GM21447 (cell line): ENCODE results near the gene ATCAY.
"Not testable (repeated sequence)": the region's sequence is repeated elsewhere in the genome, so short reads cannot be mapped to it uniquely, and the experiment has no call there.

Experiments
- ATAC-seq: cut with Tn5 transposase; IDR thresholded peaks from one replicate; pipeline ENCODE4 v1.9.1; 2021; ENCODE audit not compliant: unreplicated experiment

ATCAY gene

DNA sequence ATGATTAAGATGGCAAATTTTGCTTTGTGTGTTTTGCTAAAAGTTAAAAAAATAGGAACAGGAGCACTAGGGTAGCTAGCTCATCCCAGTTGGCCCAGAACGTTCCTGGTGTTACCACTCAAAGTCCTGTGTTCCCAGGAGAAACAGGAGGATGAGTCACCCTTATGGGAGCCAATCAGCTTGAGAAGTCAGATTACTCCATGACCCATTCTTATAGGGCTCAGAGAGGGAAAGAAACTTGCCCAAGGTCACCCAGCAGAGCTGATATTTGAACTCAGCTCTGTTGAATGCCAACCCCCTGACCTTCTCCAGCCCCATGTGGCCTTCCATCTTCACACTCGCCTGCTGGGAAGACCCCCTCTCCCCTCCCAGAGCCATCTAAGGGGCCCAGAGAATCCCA is 65.4 kb downstream of the ATCAY start:
- no peak for ATAC-seq

DNA sequence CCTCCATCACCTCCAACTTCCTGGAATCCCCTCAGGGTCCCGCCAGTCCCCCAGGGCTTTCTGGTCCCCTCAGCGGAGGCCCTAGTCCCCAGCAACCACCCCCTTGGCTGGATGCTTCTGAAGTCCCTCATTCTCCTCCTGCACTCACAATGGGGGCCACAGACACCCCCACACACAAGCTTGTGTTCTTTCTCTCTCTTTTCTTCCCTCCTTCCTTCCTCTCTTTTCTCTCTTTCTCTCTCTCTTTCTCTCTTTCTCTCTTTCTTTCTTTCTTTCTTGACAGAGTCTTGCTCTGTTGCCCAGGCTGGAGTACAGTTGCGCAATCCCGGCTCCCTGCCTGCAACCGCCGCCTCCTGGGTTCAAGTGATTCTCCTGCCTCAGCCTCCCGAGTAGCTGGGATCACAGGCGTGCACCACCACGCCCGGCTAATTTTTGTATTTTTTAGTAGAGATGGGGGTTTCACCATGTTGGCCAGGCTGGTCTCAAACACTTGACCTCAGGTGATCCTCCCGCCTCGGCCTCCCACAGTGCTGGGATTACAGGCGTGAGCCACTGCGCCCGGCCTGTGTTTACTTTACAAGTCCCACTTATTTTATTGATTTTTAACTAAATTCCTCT is 66.9 kb downstream of the ATCAY start:
- not testable (repeated sequence) for ATAC-seq

DNA sequence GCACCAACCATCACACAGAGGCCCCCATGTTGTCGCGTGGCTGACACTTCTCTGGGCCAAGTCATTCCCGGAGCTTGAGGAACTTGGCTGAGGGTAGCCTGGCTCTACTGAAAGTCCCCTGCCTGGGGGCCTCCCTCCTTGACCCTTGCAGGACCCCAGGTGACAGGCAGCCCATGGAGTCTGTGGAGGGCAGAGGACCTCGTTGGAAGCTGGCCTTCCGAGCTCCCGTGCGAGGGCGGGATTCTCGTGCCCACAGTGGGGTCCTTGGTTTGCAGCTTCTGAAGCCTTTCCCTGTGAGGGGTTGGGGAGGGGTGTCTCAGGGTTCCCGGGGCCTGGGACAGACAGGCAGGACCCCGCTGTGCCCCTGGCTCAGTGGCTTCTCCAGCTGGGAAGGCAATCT is 68.8 kb downstream of the ATCAY start:
- no peak for ATAC-seq

DNA sequence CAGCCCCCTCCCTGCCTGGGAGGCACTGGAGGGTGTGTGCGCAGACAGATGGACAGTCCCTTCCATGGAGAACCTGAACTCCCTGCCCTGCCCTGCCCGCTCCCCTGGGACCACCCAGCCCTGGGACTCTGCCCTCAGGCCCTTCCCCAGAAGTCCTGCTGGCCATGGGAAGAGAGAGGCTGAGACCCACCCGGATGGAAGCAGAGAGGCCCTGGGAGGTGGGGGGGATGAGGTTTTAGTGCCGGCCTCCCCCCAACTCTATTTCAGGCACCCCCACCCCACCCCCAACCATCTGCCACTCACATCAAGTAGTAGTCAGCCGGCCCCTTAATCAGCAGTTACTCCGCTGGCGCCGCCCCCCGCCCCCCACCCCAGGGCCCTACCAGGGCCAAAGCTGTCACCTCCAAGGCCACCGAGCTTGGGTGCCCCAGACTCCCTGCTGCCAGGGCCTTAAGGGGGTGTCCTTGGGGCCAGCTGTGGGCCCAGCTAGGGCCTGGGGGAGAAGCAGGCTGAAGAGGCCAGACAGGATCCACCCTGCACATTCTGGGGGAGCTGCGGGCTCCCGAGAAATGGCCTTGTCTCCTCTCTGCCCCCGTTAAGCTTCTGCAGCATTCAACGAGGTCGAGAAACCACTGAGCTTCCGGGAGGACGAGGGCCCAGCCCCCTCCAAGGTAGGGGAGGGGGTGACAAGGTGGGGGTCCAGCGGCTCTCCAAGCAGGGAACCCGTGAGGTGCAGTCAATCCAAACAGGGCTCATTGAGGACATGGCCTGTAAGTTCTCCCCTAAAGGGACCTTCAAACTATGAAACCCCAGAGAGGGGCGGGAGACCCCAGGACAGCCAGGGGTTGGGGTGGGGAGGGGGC is 69.7 kb downstream of the ATCAY start:
- no peak for ATAC-seq

DNA sequence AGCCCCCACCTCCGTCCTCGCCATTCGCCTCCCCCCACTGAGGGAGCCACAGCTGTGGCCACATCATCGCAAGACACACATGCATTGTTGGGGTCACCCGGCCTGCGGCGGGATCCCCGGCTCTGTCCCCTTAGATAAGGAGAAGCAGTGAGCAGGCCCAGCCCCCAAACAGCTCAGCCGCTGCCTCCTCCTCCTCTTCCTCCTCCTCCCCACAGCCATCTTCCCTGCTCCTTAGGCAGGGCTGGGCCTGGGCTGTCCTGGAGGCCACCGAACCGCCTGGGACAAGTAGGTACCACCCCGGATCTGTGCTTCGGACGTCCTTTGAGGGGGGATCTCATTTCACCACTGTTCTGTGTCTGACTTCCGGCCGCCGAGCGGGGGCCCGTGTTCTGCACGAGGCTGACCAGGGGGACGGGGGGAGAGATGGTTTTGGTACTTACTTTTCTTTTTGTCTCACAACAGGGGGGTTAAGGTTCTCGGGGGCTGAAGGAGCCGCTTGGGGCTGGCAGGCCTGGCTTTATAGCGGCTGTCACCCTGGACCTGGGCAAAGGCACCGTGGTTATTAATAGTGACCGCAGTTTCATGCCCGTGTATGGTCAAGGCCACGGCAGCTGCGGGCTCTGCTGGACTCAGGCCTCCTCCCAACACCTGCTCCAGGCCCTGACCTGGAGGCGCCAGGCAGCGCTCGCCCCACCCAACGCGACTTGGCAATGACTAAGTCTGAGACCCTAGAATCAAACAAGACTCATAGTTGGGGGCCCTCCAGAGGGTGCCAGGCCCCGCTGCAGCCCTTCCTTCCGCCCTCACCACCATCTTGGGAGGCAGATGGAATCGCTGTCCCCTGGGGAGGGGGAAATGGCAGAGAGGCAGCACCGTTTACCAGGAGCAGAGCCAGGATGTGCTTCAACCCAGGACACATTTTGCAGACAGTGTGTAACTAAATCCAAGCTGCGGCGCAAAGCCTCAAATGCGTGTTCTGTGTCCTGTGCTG is 70.7 kb downstream of the ATCAY start:
- no peak for ATAC-seq

DNA sequence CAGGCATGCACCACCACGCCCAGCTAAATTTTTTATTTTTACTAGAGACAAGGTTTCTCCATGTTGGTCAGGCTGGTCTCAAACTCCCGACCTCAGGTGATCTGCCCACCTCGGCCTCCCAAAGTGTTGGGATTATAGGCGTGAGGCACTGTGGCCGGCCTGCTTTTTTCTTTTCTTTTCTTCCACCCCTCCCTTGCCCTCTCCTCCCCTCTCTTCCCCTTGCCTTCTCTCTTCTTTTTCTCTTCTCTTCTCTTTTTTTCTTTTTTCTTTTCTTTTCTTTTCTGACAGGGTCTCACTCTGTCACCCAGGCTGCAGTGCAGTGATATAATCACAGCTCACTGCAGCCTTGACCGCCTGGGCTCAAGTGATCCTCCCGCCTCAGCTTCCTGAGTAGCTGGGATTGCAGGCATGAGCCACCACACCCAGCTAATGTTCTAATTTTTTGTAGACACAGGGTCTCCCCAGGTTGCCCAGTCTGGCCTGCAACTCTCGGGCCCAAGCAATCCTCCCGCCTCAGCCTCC is 72.3 kb downstream of the ATCAY start:
- ATAC-seq, result not testable (repeated sequence)

DNA sequence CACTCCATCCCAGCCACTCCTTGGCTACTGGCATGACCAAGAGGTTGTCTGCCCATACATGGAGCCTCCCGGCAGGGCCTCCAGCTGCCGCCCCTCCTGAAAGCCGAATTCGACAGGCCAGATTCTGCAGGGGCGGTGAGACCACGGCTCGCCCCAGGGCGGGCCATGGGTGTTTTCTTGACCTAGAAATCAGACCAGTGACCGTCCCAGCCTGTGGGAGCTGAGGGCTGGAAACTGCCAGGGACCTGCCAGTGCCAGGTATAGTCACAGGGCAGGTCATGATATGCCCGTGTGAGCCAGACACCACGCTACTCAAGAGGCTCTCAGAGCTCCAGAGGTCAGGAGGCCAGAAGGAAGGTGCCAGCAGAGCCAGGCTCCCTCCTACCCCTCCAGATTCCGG is 73.6 kb downstream of the ATCAY start:
- no peak for ATAC-seq

DNA sequence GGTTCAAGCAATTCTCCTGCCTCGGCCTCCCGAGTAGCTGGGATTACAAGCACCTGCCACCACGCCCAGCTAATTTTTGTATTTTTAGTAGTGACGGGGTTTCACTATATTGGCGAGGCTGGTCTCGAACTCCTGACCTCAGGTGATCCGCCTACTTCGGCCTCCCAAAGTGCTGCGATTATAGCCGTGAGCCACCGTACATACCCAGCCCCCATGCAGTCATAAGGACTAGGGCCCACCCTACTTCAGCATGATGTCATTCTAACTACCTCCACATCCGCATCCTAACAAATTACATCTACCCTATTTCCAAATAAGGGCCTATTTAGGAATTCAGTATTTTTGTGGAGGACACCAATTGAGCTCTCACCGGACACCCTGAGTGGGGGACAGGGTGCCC is 74.8 kb downstream of the ATCAY start:
- not testable (repeated sequence) for ATAC-seq

DNA sequence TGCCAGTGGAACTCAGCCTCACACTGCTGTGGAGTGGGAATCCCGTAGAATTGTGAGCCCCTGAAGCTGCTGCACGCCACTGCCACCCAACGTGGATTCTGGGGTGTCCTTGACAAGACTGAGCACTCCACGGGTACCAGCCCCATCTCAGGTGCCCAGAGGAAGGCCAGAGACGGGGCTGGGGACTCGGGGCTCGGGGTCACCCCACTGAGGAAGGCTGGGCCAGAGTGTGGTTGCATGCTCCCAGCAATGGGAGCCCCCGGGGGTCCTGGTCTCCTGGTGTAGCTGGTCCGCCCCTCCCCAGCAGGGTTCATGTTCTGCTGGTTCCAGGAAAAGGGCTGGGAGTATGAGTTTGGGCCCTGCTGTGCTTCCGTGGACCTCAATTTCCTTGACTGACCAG is 75.2 kb downstream of the ATCAY start:
- ATAC-seq, result no peak

DNA sequence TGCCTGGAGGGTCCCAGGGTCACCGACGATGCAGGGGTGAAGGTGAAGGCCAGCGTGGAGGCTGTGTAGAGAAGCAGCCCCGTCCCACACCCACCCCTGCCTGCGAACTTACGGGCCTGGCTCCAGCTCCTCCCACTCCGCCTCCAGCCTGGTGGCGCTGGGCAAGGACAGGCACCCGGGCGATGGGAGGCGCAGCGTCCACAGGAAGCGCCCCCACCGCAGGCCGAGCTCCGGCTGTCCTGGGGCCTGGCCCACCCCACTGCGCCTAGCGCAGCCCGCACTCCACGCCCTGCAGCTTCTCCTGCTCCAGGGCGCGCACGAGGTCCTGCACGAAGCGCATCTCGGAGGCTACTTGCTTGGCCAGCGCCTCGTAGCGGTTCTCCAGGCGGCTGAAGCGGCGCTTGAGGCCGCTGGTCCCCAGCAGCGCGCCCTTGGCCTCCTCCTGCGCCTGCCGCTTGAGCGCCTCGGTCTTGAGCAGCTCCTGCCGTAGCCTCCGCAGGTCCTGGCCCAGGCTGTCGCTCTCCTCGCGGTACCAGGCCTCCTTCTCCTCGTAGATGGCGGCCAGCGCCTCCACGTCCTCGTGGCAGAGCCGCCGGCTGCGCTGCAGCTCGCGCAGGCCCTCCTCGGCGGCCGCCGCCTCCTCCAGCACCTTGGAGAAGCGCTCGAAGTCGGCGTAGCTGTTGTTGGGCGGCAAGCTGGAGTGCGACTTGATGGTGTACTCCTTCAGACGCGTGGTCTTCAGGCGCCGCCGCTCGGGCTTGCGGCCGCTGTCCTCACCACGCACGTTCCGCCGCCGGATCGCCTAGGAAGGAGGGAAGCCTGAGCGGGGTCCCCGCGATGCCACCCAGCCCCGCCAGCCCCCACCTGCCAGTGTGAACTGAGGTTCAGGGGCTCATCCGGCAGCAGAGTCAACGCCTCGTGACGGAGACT is 78.6 kb downstream of the ATCAY start:
- no peak for ATAC-seq

DNA sequence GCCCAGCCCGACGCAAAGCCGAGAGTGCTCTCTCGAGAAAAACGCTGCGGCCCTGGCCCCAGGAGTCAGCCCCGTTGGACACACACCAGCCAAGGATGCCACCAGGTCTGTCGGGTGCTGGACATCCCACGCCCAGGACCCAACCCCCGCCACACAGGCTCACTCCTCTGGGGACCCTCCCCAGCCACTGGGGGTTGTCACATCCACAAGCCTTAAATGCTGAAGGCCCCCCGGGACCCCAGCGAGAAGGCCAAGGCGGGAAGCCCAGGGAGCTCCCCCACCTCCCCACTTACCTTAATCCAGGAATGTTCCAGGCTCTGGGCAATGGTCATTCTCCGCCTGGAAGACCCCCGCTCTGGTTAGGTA is 79.3 kb downstream of the ATCAY start:
- no peak for ATAC-seq

DNA sequence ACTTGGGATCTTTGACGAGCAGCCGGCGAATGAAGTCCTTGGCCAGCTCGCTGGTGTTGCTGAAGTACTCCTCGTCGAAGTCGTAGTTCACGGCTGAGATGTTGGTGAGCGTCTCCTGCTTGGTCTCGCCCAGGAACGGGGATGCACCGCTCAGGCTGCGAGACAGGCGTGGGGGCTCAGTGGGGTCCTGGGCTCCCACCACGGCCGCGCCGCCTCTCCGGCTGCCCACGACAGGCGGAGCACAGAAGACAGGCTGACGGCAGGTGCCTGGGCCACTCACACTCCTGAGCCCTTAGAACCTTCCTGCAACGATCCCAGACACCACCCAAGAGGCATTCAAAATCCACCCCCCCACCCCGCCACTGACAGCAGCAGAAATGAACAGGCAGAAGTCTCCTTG is 80.5 kb downstream of the ATCAY start:
- ATAC-seq, result no peak

DNA sequence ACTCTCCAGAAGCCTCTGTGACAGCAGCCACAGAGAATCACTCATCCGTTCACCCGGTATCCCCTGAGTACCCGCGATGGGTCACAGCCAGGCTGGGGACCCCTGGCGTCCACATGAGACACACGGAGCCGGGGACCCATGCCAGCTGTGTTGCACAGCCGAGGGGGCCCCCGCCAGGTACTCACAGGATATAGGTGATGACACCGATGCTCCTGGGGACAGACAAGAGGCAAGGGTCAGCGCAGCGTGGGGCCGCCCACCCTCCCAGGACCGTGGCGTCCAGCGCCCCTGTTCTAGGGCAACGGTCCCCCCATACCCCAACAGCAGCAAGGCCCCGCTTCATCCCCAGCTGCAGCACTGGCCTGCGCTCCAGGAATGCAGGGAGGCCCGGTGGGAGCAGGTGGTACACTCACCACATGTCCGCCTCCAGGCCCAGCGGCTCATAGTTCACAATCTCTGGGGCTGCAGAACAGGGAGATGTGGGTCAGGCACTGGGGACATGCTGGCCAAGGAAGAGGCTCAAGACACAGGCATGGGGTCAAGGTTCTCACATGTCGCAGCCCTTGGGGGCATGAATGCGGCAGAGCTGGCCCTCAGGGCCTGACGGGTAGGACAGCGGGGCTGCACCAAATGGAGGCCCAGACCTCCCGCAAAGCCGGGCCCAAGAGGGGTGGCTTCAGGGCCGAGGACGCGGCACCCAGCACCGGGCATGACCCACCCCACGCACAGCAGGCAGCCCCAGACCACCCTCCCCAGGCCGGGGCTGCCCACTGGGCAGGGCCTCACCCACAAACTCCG is 83.2 kb downstream of the ATCAY start:
- ATAC-seq, result no peak

DNA sequence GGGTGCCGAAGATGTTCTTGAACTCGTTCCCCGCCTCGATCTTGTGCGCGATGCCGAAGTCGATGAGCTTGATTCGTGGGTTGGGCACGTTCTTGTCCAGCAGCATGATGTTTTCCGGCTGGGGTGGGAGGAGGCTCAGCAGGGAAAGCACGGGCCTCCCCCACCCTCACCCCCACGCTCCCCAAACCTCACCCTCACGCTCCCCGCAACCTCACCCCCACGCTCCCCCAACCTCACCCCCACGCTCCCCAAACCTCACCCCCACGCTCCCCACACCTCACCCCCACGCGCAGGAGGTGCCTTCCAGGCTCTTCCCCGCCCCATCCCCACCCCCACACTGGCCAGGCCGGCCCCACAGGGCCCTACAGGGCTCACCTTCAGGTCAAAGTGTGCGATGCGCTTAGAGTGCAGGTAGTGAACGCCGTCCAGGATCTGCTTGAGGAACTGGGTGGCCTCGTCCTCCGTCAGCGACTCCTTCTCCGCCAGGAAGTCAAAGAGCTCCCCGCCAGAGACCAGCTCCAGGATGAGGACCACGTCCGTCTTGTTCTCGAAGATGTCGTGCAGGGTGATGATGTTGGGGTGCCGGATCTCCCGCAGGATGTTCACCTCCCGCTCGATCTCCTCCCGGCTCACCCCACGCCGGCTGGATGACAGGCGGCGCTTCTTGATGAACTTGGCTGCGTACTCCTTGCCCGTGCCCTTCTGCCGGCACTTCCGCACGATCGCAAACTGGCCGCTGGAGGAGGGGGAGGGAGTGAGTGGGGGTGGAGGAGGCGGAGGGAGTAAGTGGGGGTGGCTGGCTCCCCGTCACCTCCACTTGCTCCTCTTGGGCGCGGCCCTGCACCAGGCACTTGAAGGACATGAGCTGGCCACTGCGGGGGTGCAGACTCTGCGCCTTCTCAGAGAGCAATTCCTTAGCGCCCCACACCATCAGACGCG is 84.0 kb downstream of the ATCAY start:
- ATAC-seq, result no peak

DNA sequence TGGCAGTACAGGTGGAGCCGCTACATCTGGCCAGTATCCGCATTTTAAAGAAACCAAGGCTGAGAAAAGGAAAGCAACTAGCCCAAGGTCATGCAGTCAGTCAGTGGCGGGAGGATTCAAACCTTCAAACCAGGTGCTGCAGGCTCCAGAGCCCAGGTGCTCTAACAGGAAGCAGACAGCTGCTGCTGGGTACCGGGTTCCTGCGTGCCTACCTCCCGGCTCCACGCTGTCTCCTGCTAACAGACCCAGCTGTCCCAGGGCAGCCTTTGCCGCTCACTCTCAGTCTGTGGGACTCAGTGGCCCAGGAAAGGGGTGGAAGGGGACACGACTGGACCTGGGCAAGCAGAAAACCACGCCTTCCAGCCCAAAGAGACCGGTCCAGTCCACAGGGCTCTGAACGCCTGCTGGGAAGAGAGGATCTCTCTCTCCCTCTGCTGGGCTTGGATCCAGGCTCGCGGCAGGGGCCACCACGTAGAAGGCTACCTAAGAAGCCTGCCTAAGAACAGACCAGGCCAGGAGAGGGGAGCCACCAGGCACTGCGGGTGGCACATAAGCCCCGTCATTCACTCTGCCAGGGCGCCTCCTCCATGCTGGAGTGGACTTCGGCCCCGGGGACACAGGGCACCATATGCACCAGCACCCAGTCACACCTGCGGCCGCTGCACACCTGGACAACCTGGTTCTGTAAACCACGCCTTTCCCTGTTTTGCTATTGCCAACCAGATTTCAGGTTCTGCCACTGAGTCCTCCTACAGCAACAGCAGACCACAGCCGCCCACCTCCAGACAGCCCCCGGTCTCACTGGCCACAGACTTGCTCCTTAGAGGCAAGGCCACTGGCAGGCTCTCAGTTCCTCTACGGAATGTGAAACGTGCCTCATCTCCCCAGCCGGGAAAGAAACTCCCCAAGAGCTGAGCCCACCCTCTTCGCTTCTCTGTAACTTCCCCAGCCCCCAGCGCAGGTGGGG is 85.8 kb downstream of the ATCAY start:
- ATAC-seq, result no peak

DNA sequence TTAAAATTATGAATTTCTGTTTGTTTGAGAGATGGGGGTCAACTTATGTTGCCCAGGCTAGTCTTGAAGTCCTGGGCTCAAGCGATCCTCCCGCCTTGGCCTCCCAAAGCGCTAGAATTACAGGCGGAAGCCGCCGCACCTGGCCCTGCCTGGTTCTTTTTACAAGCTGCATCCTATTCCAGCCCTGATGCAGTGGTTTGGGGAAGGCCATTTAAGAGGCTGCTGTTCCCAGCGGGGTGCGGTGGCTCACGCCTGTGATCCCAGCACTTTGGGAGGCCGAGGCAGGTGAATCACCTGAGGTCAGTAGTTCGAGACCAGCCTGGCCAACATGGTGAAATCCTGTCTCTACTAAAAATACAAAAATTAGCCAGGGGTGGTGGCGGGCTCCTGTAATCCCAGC is 87.5 kb downstream of the ATCAY start:
- not testable (repeated sequence) for ATAC-seq
